Mesothelial cell of epicardium (in vitro differentiated cells): ENCODE results near the gene MARVELD2. TPM values are rescaled to one million over a fixed set of nuclear protein-coding genes. Genes with fewer than 3 reads are reported as not detected.
"Not testable (repeated sequence)": the region's sequence is repeated elsewhere in the genome, so short reads cannot be mapped to it uniquely, and the experiment has no call there.

Experiments
- DNase-seq, 2 experiments: peaks; one replicate each; pipeline ENCODE4 v3.0.0; 2021; ENCODE audit warnings: low spot score in 2 of 2; ENCODE audit not compliant: unreplicated experiment in 2 of 2
- H3K27ac Mint-ChIP-seq: 2 replicates; pipeline ENCODE4 v1.8.0; 2021; ENCODE audit warnings: mixed read lengths
- H3K27me3 Mint-ChIP-seq: 2 replicates; pipeline ENCODE4 v1.8.0; 2021; ENCODE audit warnings: low read depth, mixed read lengths
- H3K36me3 Mint-ChIP-seq: 2 replicates; pipeline ENCODE4 v1.8.0; 2021; ENCODE audit warnings: mixed read lengths
- H3K4me1 Mint-ChIP-seq: 2 replicates; pipeline ENCODE4 v1.8.0; 2021; ENCODE audit warnings: mixed read lengths
- H3K4me3 Mint-ChIP-seq: 2 replicates; pipeline ENCODE4 v1.8.0; 2021; ENCODE audit warnings: mild to moderate bottlenecking, moderate library complexity, mixed read lengths
- H3K9me3 Mint-ChIP-seq: 2 replicates; pipeline ENCODE4 v1.8.0; 2021; ENCODE audit warnings: mixed read lengths
- total RNA-seq: library from RNA; stranded (reverse); gene quantifications from 3 replicates; pipeline ENCODE4 v1.2.1, GENCODE V29; 2021
- TF ChIP-seq, protein P1 (sequence below): fragments of 200-600 bp; sonication (generic); IDR thresholded peaks from one replicate; pipeline ENCODE4 v1.5.0; 2021; ENCODE audit warnings: antibody characterized with exemption; ENCODE audit not compliant: unreplicated experiment

MARVELD2 gene
- total RNA-seq, 1 donor from 2014 or later: 20.0 TPM

DNA sequence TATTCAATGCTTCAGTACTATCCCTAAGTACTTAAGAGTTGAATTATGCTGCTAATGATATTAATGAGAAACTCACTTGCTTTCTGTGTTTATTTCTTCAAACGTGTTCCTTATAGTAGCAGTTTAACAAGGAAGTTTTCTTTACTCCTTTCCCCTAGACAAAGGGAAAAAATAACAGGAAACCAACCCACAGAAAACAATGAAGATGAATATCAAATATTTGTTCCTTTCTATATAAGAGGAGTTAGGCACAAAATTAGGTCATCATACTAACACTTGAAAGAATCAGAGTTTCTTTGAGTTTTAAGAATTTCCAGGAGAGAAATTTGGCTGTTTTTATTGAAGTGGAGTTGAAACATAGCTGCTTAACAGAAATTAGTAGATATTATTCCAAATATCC lies 62.3 kb downstream of the MARVELD2 start:
- Mint-ChIP-seq H3K4me1 (no peaks in the 10 kb centered on the region), H3K27ac (no peak overlapping the region), H3K4me3 (no peak overlapping the region), H3K27me3 (no peaks in the 10 kb centered on the region), H3K9me3 (no peaks in the 10 kb centered on the region), H3K36me3 (no peaks in the 10 kb centered on the region)
- no peak for DNase-seq
- TF ChIP-seq, protein P1, sequence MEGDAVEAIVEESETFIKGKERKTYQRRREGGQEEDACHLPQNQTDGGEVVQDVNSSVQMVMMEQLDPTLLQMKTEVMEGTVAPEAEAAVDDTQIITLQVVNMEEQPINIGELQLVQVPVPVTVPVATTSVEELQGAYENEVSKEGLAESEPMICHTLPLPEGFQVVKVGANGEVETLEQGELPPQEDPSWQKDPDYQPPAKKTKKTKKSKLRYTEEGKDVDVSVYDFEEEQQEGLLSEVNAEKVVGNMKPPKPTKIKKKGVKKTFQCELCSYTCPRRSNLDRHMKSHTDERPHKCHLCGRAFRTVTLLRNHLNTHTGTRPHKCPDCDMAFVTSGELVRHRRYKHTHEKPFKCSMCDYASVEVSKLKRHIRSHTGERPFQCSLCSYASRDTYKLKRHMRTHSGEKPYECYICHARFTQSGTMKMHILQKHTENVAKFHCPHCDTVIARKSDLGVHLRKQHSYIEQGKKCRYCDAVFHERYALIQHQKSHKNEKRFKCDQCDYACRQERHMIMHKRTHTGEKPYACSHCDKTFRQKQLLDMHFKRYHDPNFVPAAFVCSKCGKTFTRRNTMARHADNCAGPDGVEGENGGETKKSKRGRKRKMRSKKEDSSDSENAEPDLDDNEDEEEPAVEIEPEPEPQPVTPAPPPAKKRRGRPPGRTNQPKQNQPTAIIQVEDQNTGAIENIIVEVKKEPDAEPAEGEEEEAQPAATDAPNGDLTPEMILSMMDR: no peak

DNA sequence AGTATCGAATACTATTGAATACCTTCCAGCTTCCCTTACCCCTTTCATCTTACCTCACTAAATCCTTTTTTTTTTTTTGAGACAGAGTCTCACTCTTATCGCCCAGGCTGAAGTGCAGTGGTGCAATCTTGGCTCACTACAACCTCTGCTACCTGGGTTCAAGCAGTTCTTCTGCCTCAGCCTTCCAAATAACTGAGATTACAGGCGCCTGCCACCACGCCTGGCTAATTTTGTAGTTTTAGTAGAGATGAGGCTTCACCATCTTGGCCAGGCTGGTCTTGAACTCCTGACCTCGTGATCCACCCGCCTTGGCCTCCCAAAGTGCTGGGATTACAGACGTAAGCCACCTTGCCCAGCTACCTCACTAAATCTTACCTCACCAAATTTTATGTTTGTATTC lies 63.4 kb downstream of the MARVELD2 start:
- H3K4me1 Mint-ChIP-seq, DNase-seq, H3K4me3 Mint-ChIP-seq, H3K27me3 Mint-ChIP-seq, H3K27ac Mint-ChIP-seq, H3K36me3 Mint-ChIP-seq, H3K9me3 Mint-ChIP-seq: not testable (repeated sequence)

DNA sequence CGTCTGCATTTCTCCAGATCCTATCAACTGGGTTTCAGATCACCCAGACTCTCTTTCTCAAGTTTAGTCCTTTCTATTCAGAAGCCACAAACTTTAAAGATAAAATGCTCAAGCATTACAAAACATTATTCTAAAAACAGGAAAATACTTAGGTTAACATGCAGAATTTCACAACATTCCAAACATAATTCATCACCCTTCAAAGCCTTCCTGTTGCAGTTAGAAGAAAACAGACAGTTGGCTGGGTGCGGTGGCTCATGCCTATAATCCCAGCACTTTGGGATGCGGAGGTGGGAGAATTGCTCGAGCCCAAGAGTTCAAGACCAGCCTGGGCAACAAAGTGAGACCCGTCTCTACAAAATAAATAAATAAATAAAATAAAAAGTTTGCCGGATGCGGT lies 70.0 kb downstream of the MARVELD2 start:
- TF ChIP-seq, protein P1: no peak
- H3K27me3 Mint-ChIP-seq: peaks cover 12% of the 10 kb centered on the region
- H3K4me1 Mint-ChIP-seq: no peaks in the 10 kb centered on the region
- no peaks in the 10 kb centered on the region for H3K9me3 Mint-ChIP-seq
- H3K27ac Mint-ChIP-seq: no peak overlapping the region
- H3K36me3 Mint-ChIP-seq: no peaks in the 10 kb centered on the region
- no peak overlapping the region for H3K4me3 Mint-ChIP-seq
- no peak for DNase-seq

DNA sequence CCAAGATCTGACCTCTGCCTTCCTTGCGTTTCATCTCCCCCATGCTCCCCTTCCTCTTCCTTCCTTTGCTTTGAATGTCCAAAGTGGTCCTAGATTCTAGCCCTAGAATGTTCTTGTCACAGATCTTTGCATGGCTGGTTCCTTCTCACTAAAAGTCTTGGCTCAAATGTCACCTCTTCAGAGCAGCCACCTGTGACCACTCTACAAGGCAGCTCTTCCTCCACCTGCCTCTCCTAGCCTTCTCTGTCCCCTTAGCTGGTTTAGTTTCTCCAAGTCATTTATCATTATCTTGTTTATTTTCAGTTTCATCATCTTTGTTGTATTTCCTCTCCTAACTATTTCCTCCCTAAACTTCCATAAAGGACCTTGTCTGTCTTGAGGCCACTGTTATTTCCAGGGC lies 70.6 kb downstream of the MARVELD2 start:
- no peaks in the 10 kb centered on the region for H3K36me3 Mint-ChIP-seq
- no peak overlapping the region for H3K4me3 Mint-ChIP-seq
- no peak for DNase-seq
- H3K4me1 Mint-ChIP-seq: no peaks in the 10 kb centered on the region
- no peaks in the 10 kb centered on the region for H3K9me3 Mint-ChIP-seq
- peaks cover 15% of the 10 kb centered on the region for H3K27me3 Mint-ChIP-seq
- TF ChIP-seq, protein P1: no peak
- no peak overlapping the region for H3K27ac Mint-ChIP-seq

DNA sequence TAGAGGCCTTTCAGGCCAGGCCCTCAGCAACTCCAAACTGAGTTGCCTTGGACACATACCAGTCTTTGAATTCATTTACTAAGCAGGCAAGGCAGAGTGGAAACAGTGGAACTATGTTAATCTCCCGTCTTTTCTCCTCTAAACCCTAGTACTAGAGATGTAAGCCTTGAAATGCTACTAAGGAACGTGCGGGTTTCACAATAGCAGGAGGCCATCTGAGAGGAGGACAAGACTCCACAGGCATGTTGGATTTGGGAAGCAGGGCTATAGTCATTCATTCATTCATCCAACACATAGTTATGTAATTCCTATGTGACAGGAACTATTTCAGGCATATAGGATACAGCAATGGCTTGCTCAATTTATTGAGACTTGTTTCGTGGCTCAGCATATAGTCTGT lies 74.3 kb downstream of the MARVELD2 start:
- DNase-seq: no peak
- Mint-ChIP-seq H3K4me3 (no peak overlapping the region), H3K27ac (no peak overlapping the region), H3K27me3 (peaks cover 46% of the 10 kb centered on the region), H3K9me3 (no peaks in the 10 kb centered on the region), H3K36me3 (no peaks in the 10 kb centered on the region), H3K4me1 (peaks cover 3% of the 10 kb centered on the region)
- TF ChIP-seq, protein P1: no peak

DNA sequence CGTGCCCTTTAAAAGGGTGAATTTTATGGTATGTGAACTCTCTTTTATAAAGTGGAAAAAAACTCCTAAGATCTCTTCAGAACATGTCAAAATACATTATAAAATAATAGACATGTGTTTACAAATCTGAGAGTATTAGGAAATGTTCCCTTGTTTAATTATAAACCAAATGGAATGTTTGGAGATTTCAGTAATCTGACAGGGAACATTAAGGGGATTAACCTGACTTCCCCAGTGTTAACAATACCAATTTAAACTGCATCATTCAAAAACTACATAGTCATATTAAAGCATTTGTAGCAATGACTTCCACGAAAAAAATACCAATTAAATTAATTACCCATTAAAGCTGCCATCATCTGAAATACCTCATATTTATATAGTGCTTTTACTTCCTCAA lies 76.1 kb downstream of the MARVELD2 start:
- H3K27ac Mint-ChIP-seq: no peak overlapping the region
- no peaks in the 10 kb centered on the region for H3K36me3 Mint-ChIP-seq
- no peak for DNase-seq
- H3K4me3 Mint-ChIP-seq: peak overlapping the region; percentile 85
- TF ChIP-seq, protein P1: no peak
- no peaks in the 10 kb centered on the region for H3K9me3 Mint-ChIP-seq
- H3K4me1 Mint-ChIP-seq: peaks cover 9% of the 10 kb centered on the region
- peaks cover 62% of the 10 kb centered on the region for H3K27me3 Mint-ChIP-seq
